NCI-H526 treated with DMSO at 0.1 percent for 48 hours (cell line): ENCODE results near the gene HFE.
"Not testable (repeated sequence)": the region's sequence is repeated elsewhere in the genome, so short reads cannot be mapped to it uniquely, and the experiment has no call there.

ENCODE experiments used
- DNase-seq: peaks from one replicate; lab custom pipeline; 2025; lab: John Stamatoyannopoulos, UW

The HFE gene

DNA sequence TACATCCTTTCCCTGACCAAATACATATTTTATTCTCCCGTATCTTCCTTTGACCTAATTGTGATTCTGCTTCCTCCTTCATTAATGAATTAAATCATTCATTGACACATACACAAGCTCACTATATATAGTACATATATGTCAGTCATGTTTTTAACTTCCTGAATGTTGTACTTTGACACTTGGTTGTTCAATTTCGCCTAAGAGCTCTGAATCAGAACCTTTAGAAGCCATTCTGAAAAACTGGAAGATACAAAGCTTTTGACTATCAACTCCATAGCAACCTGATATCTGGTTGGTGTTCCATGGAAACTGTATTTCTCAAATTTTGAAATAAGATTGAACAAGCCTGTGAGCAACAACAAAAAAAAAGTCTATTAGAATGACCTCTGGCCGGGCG lies 27.3 kb upstream of the HFE start:
- no peak for DNase-seq

DNA sequence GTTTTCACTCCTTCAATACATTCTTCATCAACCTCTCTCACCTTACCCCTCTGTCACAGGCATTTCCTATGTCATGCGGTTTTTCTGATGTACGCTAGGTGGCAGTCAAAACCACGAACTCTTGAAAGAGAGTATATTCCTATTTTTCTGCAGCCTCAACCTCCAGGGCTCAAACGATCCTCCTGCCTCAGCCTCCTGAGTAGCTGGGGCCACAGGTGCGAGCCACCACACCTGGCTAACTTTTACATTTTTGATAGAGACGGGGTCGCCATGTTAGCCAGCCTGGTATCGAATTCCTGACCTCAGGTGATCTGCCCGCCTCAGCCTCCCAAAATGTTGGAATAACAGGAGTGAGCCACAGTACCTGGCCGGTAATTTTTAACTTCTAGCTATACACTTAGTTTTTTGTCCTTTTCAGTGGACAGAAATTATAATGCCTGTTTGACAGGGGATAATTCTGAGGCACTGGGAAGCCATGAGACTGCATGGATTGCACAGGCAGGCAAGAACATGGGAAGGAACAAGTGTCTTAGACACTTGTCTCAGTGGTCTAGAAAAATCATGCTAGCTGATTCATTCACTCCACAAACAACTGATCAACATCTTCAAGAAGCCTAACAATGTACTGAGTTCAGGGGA lies 22.5 kb upstream of the HFE start:
- DNase-seq = peak; percentile 19

DNA sequence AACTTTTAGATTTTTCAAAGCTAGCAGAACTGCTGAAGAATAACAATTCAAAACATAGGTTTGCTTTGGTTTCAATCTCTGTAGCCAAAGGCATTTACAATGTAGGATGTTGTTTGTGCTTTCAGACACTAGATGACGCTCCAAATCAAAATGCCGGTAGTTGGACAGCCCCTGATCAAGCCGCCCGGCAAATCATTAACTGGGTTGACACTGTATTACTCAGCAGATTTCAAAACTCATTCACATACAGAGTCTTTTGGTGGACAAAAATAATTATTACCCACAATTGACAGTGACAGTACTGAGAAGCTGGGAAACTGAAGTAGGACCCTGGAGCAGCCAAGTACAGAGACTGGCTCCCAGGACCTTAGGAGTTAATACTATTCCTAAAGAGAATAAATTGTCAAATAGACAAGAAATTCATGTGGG lies 21.3 kb upstream of the HFE start:
- DNase-seq = peak; percentile 25

DNA sequence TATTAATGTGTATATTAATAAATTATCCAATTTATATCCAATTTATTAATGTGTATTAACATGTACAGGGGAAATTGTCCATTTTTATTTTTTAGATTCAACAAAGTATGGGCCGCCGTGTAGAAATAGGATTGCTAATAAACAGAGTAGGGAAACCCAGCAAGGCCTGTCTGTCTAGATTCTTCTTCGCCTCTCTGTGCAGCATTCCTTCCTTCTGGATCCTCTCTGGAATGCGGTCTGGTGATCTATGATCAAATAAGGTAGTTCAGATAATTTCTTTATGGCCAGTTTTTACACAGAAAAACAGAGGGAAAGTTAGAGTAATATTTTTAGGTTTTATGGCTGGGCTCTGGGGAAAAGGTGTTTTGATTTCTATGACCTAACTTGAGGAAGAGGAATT lies 19.9 kb upstream of the HFE start:
- DNase-seq = no peak

DNA sequence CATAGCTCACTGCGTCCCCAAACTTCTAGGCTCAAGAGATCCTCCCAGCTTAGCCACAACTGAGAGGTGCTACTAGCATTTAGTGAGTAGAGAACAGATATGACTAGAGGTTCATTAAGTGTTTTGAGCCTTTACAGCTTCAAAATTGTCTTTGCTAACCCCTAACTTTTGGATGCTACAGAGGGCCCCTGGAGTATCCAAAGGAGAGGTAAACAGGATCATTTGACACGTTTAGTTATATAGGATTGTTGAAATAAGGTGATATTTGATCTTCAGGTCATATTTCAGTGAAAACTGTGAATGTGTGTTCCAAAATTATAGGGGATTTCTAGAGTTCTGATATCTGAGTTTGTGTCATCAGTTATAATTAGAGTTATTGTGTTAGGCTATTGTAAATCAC lies 19.2 kb upstream of the HFE start:
- no peak for DNase-seq

DNA sequence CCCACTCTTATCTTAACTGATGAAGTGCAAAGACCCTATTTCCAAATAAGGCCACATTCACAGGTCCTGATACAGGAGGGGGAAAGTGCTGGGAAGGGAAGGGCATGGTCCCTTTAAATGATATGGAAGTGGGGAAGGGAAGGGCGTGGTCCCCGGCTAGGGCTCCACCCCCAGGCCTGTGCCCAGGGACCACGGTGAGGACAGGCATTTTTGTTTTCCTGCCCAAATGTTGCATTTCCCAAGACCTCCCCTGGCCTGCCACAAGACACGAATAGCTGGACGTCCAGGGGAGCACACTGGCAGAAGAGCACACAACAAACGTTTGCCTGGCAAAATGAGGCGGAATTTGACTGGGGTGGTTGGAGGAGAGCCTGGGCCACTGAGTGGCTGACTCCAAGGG lies 16.1 kb upstream of the HFE start:
- DNase-seq = no peak

DNA sequence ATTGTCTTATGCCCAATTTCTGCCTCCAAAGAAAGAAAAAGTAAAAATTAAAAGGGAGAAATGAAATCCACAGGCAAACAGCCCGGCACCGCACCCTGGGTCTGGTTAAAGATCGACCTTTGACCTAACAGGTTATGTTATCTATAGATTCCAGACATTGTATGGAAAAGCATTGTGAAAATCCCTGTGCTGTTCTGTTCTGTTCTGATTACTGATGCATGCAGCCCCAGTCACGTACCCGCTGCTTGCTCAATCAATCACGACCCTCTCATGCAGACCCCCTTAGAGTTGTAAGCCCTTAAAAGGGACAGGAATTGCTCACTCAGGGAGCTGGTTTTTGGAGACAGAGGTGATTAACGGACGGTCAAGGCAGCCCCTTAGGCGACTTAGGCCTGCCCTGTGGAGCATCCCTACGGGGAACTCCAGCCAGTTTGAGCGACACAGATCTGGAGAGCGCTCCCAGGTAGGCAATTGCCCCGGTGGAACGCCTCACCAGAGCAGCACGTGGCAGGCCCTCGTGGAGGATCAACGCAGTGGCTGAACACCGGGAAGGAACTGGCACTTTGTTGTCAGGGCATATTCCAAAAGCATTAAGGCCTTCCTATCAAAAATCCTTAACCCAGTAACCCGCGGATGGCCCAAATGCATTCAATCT lies 12.0 kb upstream of the HFE start:
- no peak for DNase-seq

DNA sequence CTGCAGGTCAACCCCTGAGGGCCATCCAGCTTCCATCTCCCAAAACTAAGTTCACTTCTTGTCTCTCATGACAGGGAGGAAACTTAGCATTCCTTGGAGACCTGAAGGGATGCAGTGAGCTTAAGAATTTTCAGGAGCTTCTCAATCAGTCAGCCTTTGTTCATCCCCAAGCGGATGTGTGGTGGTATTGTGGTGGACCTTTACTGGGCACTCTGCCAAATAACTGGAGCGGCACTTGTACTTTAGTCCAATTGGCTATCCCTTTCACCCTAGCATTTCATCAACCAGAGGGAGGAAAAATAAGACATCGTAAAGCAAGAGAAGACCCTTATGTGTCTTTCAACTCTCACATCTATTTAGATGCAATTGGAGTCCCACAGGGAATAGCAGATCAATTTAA lies 9.2 kb upstream of the HFE start:
- DNase-seq = not testable (repeated sequence)

DNA sequence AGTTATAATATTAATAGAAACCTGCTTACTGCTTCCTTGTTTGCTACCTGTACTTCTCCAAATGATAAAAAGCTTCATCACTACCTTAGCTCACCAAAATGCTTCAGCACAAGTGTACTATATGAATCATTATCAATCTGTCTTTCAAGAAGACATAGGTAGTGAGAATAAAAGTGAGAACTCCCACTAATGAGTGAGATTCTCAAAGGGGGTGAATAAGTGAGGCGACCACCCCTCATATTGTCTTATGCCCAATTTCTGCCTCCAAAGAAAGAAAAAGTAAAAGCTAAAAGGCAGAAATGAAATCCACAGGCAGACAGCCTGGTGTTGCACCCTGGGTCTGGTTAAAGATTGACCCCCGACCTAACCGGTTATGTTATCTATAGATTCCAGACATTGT lies 6.1 kb upstream of the HFE start:
- not testable (repeated sequence) for DNase-seq

DNA sequence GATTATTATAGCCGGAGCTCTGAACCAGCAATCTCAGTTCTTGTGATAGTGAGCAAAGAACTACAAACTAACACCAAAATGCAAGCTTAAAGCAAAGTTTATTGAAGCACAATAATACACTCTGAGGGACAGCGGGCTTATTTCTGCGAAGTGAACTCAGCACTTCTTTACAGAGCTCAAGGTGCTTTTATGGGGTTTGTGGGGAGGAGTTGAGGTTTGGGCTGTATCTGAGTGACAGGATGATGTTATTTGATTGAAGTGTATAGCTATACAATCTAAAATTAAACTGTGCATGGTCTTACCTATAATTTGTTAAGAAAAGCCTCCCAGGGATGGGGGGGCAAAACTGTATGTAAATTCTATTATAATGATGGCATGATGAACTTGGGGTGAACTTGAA lies 1.0 kb upstream of the HFE start:
- no peak for DNase-seq

DNA sequence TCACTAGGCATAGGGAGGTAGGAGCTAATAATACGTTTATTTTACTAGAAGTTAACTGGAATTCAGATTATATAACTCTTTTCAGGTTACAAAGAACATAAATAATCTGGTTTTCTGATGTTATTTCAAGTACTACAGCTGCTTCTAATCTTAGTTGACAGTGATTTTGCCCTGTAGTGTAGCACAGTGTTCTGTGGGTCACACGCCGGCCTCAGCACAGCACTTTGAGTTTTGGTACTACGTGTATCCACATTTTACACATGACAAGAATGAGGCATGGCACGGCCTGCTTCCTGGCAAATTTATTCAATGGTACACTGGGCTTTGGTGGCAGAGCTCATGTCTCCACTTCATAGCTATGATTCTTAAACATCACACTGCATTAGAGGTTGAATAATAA lies 1.1 kb downstream of the HFE start:
- DNase-seq = no peak

DNA sequence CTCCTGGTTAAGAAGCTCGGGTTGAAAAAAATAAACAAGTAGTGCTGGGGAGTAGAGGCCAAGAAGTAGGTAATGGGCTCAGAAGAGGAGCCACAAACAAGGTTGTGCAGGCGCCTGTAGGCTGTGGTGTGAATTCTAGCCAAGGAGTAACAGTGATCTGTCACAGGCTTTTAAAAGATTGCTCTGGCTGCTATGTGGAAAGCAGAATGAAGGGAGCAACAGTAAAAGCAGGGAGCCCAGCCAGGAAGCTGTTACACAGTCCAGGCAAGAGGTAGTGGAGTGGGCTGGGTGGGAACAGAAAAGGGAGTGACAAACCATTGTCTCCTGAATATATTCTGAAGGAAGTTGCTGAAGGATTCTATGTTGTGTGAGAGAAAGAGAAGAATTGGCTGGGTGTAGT lies 2.0 kb downstream of the HFE start:
- no peak for DNase-seq

DNA sequence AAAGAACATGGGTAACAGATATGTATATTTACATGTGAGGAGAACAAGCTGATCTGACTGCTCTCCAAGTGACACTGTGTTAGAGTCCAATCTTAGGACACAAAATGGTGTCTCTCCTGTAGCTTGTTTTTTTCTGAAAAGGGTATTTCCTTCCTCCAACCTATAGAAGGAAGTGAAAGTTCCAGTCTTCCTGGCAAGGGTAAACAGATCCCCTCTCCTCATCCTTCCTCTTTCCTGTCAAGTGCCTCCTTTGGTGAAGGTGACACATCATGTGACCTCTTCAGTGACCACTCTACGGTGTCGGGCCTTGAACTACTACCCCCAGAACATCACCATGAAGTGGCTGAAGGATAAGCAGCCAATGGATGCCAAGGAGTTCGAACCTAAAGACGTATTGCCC lies 5.2 kb downstream of the HFE start:
- no peak for DNase-seq

DNA sequence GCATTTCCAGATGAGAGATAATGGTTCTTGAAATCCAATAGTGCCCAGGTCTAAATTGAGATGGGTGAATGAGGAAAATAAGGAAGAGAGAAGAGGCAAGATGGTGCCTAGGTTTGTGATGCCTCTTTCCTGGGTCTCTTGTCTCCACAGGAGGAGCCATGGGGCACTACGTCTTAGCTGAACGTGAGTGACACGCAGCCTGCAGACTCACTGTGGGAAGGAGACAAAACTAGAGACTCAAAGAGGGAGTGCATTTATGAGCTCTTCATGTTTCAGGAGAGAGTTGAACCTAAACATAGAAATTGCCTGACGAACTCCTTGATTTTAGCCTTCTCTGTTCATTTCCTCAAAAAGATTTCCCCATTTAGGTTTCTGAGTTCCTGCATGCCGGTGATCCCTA lies 6.8 kb downstream of the HFE start:
- DNase-seq = no peak

DNA sequence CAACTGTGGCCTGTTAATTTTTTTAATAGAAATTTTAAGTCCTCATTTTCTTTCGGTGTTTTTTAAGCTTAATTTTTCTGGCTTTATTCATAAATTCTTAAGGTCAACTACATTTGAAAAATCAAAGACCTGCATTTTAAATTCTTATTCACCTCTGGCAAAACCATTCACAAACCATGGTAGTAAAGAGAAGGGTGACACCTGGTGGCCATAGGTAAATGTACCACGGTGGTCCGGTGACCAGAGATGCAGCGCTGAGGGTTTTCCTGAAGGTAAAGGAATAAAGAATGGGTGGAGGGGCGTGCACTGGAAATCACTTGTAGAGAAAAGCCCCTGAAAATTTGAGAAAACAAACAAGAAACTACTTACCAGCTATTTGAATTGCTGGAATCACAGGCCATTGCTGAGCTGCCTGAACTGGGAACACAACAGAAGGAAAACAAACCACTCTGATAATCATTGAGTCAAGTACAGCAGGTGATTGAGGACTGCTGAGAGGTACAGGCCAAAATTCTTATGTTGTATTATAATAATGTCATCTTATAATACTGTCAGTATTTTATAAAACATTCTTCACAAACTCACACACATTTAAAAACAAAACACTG lies 10.1 kb downstream of the HFE start:
- DNase-seq = peak; percentile 20

DNA sequence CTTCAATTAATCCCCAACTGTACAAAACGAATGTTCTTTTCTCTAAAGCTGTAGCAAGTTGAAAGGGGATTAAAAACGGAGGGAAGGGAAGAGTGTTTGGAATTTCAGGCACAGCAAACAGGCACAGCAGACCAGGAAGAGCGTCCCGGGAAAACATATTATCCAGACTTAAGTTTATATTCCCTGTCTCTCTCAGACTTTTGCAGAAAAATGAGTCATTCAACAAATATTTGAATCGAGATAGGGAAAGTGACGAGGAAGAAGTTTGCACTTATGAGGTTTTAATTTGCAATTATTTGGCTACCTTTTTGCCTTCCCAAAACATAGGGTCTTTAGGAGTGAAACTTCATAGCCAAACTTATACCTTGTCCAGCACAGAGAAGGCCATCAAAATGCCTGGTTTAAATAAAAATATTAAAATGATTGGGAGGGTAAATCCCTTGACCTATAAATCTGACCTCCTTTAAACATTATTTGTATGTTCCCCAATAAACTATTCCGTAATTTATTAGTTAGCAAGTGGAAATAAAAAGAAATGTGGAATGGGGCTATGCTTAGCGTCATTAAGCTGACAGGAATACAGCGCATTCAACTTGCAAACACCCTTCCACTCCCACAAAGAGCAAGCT lies 16.0 kb downstream of the HFE start:
- no peak for DNase-seq

DNA sequence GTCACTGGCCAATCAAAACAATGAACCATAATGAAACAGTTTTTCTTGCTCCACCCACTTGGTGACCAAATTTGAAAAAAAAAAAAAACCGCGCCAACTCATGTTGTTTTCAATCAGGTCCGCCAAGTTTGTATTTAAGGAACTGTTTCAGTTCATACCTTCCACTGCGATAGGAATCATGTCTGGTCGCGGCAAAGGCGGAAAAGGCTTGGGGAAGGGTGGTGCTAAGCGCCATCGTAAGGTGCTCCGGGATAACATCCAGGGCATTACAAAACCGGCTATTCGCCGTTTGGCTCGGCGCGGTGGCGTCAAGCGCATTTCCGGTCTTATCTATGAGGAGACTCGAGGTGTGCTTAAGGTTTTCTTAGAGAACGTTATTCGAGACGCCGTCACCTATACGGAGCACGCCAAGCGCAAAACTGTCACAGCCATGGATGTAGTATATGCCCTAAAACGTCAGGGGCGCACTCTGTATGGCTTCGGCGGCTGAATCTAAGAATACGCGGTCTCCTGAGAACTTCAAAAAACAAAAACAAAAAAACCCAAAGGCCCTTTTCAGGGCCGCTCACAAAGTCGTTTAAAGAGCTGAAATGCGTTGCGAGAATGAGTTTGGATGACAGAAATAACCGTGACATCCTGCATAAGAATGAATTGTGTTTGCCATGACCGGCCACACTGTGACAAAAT lies 16.7 kb downstream of the HFE start:
- peak; percentile 92 for DNase-seq

DNA sequence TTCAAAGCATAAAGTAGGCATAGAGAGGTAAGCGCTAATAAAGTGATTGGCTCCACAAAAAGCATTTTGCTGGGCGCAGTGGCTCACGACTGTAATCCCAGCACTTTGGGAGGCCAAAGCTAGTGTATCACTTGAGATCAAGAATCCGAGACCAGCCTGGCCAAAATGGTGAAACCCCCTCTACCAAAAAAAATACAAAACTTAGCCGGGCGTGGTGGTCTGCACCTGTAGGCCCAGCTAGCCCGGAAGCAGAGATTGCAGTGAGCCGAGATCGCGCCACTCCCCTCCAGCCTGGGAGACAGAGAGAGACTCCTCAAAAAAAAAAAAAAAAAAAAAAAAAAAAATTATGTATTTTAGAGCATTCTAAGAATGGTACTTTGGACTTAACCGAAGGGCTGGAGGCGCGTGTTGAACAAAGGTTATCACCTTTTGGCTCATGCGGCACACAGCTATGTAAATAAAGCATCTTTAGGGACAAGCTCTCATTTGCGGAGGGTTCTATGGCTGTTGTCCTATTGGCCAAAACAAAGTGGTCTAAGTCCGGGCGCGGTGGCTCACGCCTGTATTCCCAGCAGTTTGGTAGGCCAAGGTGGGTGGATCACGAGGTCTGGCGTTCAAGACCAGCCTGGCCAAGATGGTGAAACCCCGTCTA lies 17.4 kb downstream of the HFE start:
- DNase-seq = no peak

DNA sequence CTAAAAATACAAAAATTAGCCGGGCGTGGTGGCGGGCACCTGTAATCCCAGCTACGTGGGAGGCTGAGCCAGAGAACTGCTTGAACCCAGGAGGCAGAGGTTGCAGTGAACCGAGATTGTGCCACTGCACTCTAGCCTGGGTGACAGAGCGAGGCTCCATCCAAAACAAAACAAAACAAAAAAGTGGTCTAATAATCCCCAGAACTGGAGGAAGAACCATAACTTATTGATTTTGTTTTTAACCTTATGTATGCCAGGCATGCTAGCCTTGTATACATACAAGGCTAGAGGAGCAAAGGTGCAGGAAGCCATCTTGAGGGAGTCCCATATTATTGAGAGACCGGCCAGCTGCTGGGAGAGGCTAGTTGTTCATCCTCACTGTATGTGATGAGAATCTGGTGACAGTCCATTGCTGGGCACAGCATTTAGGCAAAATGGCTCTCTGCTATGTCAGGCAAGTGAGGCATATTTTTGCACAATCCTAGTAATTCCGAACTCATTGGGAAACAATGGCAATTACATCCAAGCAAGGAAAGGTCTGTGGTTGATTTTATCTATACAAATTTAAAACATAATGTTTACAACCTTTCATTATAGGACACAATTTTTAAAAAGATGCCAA lies 18.0 kb downstream of the HFE start:
- DNase-seq = no peak

DNA sequence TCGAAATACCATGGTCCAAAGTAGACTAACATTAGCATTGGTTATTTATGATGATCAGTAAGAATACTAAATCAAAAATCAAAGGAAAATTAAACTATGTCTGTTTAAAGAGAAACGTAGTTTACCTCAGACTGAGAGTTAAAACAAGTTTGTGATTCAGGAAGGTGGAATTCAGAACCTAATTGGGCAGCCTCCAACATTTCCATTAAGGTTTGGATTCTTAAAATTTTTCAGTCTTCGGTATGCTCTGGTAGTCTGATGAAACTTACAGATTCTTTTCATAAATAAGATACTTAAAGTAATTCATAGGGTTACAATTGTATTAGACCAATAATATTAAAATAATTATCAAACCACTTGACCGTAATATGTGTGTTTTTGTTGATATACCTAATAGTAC lies 18.6 kb downstream of the HFE start:
- no peak for DNase-seq

DNA sequence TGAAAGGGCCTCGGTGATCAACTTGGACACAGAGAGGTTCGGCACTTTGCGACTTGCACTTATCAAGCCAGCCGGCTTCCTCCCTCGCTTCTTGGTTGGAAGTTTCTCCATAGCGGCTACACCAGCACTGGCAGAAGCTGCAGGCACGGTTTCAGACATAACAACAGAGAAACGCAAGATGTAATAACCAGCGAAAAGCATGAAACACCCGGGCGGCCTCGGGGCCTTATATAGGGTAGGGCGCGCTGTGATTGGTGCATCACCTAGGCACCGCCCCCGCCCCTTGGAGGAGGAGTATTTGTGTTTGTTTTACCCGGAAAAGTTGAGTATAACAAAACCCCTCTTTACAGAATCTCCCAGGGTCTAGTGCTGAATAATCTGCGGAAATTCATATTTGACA lies 20.7 kb downstream of the HFE start:
- no peak for DNase-seq

DNA sequence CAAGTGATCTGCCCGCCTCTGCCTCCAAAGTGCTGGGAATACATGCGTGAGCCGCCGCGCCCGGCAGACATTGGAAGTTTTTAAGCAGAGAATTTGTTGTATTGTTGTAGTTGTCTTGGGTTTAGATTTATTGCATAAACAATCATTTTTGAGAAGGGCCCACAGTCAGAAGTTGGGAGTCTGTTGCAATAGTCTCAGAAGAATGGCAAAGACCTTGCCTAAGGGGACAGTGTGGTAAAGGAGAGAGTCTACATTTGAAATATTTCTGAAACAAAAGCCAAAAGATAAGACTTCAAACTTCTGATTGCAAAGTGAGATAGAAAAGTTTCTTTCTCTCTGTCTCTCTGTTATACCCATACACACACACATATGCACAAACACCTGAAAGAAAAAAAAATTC lies 22.5 kb downstream of the HFE start:
- no peak for DNase-seq
